ENCODE data around the gene MPHOSPH8.

- TF ChIP-seq CTCF (IDR thresholded peaks at IDR 0.05; ENCODE audit: low read length) (no peak), EZH2 (optimal IDR thresholded peaks at IDR 0.05; ENCODE audit: low read depth, low read length) (no peak), EZH2phosphoT487 (IDR thresholded peaks at IDR 0.05; ENCODE audit: low read length) (no peak)
Measured at GRCh38 chr13:19650742-19651141, 17.3 kb downstream of the MPHOSPH8 start.

Measured in MM.1S (cell line).